CD4-positive, alpha-beta T cell treated with Interleukin-2 at 100 ng/mL for 4 hours (primary cell): ENCODE data around the gene NAV2.
"Not testable (repeated sequence)": the region's sequence is repeated elsewhere in the genome, so short reads cannot be mapped to it uniquely, and the experiment has no call there.

Experiments
- DNase-seq: peaks from one replicate; pipeline ENCODE4 v3.0.0-alpha.2; 2020; ENCODE audit warnings: low spot score

The NAV2 gene

DNA sequence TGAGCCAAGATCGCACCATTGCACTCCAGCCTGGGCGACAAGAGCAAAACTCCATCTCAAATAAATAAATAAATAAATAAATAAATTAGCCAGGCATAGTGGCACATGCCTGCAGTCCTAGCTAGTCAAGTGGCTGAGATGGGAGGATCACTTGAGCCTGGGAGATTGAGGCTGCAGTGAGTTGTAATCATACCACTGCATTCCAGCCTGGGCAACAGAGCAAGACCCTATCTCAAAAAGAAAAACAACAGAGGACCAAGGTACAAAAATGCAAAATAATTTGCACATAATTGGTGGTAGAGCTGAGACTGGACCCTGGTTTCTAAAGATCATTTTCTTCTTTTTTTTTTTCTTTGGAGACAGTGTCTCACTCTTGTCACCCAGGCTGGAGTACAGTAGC is 294.0 kb downstream of the NAV2 start:
- not testable (repeated sequence) for DNase-seq

DNA sequence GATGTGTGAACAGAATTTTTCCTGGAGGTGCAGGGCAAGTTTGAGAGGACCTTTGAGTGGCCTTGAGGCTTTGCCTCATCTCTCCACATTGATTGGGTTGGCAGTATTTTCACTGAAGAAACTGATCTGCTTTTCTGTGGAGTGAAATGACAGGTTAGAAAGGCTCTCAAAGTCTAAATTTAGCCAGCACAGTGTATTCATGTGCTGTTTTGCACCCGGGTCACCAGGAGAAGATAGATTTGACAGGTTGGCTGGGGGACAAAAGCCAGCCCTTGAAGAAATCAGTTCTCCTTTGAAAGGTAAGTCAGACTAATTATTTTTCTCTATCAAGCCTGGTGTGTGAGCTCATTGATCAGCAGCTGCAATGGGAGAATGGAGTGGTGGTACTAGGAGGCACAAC is 294.7 kb downstream of the NAV2 start:
- DNase-seq, result no peak

DNA sequence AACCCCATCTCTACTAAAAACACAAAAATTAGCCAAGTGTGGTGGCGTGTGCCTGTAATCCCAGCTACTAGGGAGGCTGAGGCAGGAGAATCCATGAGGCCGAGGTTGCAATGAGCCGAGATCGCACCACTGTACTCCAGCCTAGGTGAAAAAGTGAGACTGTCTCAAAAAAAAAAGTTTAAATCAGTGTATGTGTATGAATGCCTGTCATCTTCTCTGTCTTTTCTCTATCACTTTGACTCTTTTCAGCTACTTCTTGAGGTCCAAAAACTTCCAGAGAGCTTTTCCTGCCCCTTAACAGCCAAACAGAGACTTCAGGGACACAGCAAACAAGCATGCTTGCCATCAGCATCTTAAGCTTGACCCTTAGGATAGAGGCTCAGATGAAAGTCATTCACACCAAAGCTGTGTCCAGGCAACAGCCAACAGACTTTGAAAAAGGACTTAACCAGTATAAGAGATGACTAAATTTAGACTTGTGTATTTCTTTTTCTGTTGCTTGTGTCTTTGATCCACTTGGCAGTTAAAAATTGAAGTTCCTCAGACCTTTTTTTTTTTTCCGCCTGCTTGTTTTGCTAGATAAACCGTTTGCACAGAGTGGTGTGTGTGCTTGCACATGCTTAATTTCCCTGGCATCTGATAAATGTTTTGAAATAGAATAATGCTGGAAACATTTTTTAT is 295.7 kb downstream of the NAV2 start:
- no peak for DNase-seq

DNA sequence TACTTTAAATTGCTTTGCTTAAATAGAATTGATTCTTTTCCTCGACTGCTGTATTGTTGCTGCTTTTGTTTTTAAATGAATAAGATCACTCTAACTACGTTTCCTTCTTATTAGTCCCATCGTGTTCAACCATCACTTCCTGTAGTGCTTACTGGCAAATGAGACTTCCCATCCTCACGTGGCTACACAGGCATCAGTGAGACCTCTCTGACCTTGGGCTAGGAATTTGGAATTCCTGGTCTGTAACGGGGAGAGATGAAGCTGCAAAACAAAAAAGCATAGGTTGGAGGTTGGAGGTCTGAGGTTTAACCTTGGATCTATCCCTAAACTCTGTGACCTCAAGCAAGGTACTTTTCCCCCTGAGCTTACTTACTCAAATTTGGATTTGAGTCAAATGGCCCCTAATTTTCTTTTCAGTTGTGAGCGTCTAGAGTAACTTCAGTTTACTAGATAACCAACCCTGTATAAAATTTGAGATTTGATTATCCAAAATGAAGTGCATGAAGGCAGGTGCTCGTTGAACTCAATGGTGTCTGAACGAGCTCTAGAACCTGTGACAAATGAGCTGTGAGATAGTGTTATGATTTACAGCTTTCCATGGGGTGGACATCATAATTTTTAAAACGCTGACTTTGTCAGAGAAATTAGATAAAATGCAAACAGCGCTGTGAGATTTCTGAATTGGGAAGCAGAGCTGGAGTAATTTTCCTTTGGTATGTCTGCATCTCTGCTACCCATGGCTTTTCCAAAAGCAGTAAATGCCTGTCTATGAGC is 296.4 kb downstream of the NAV2 start:
- DNase-seq, result no peak

DNA sequence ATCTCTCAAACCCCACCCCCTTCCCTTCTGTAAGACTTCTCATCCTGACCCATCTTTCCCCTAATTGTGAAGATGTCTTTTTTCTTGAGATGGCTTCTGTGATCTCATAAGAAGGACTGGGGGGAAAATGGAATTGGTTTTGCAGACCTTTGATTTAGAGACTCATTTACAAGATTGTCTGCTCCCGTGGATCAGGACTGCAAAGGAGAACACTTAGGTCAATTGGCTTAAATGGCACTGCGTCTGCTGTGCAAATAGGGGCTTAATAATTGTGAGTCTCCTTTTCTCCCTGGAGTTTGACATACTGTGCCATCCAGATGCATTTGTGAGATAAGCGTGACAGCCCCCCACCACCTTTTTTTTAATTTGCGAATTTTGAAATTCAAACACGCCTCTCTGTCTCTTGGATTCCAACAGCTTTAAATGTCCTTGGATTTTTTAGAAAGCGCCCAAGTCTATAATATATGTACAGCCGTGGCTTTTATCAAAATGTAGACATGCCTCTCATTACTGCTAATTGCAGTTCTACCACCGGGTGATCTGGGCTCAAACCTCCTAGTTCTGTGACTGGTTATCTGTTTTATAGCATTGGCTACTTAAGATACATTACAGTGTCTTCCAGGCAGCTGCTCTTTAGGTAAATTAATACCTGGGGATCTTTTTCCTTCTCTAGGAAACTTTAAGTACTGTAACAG is 297.7 kb downstream of the NAV2 start:
- no peak for DNase-seq

DNA sequence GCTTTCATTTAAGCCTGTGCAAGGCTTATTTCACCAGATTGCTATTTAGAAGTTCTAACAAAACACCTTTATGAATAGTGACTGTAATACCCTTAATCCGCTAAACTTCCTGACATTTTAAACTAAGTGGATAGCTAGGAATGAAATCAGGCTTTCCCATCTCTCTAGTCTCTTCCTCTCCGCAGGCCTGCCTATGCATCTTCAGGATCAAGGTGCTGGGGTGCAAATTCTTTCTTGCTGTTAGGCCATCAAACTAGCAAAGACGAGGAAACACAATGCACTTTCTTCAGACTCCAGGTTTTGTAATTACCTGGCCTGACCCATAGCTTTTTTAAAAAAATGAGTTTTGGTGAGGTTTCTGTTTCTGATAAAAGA is 298.2 kb downstream of the NAV2 start:
- no peak for DNase-seq

DNA sequence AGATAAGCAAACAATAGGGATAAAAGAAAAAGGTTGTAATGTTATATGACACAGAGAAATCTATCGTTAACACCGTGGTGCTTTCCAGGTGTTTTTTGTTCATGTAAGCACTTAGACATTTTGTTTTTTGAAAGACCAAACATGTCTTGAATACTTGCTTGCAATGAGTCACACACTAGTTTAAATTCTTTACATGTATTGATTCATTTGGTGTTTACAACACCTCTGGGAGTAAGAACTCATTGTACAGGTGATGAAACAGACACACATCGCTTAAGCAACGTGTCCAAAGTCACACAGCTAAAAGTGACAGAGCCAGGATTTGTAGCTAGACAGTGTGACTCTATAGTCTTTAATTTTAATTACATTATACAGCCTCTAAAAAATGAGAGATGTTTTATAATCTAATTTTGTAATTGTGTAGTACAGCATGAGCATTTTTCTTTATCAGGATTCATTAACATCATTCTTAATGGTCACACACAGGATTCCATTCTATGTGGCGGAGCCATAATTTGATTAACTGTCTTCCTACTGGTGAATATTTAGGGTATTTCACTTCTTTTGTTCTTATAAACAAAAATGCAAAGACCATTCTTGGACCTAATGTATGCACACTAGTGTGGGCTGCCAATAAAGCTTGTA is 298.8 kb downstream of the NAV2 start:
- DNase-seq, result no peak

DNA sequence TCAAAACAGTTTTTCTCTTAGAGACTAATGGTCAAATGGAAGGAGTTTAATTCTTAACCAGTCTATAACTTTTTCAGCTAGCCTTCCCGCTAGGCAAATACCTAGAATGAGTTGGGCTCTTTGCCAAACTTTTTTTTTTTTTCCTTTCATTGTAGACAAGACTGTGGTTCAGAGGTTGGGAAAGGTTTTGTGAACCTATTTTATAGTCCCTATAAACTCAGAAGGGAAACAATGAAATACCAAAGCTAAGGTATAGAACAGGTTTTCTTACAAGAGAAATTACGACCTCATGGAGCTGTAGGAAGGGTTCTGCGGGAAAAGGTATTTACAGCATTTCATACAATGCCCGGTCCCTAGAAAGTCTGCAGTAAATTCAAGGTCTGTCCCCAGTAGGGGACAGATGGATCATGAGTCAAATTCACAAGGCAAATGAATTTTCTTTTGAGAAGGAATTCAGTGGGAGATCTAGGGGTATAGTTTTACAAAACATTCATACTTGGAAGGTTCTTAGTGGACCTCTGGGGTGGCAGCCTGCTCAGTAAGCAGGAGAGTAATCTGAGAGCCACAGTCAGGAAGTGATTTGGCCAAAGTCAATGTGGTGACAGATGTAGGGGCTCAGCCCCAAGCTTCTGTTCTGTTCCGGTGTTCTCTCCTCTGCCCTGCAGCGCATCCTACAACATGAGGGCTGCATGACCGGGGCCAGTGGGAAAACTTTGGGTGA is 300.9 kb downstream of the NAV2 start:
- DNase-seq, result no peak

DNA sequence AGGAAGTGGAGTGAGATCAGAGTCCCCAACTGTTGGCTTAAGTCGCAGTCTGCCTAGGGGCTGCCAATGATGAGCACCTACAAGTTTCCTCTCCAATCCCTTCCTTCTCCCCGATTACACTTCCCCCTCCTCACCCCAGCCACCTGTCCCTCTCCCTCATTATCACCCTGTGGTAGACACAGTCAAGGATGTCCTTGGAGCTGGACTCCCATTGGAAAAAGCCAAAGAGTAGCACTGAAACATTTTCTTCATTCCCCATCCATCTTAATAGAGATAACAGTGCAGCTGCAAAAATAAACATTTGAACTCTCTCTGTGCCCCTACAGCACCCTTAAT is 301.4 kb downstream of the NAV2 start:
- no peak for DNase-seq

DNA sequence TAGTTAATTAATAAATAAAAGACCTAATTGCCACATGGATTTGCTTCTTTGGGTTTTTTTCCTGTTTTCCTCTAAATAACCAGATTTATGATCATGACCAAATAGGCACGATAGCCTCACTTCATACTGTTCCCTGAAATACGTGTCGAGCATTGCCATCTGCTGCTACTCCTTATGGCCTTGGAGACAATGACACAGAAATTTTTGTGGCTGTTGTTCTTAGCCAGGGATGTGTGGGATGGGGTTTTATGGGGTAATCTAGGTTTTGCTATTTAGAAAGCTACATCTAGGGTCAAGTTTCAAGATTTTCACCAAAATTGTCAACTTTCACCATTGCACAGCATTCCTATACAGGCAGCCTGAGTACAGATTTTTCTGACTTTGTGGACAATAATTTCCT is 302.5 kb downstream of the NAV2 start:
- DNase-seq, result no peak

DNA sequence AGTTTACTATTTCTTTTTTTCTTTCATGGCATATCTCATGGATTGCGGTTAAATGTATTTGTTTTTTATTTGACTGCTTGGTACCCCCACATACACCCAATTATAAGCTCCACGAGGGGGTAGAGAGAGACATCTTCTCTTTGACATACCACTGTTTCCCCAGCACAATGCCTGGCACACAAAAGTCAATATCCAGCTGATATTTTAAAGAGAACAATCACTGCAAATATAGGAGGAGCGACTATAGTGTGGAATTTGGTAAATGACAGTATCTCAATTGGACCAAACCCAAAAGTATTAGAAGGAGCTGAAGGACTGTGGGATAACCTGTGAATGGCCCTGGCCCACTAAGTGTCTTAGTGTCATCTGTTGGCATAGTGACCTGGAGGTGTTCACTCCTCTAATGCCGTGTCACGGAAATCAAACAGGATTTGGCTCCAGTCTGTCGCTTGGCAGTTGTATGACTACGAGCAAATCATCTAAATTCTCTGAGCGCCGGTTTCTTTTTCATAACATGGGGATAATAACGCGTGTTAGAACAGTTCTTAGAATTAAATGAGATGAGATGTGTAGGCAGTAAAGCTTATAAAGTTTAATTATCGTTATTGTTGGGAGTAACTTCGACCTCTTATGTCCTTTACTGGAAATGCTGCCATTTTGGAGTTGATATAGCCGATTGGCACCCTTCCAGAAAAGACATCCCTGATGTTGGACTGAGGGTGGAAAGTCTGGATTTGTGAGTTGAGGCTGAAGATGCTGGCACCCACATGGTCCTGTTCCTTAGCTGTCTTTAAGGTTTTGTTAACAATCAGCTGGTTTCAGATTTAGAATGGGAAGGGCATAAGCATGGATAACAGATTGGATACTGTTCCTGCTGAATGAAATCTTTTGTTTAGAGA is 303.1 kb downstream of the NAV2 start:
- no peak for DNase-seq

DNA sequence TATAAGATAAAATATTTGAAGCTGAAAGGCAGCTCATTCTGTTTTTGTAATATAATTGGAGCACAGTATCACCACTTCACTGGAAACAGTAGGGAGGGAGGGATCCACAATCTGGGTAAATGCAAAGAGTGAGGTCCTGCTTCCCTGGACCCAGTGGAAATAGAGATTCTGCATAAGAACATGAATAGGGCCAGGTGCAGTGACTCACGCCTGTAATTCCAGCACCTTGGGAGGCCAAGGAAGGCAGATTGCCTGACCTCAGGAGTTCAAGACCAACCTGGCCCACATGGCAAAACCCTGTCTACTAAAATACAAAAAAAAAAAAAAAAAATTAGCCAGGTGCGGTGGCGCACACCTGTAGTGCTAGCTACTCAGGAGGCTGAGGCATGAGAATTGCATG is 303.9 kb downstream of the NAV2 start:
- DNase-seq, result no peak

DNA sequence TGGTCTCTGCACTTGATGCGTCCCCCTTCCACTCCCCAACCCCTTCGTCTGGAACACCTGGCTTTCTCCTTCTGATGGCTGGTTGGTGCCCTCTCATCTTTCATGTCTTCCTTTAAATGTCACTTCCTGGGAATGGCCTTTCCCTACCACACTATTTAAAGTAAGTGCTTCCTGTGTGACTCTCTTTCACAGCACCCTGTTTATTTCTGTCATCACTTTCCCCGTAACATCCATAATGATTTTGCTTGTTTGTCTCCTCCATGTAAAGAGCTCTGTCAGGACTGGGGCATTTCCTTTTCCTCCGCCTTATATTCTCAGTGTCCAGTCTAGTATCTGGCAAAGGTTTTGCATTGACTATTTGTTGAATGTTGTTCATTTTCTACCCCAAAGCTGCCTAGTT is 304.7 kb downstream of the NAV2 start:
- no peak for DNase-seq

DNA sequence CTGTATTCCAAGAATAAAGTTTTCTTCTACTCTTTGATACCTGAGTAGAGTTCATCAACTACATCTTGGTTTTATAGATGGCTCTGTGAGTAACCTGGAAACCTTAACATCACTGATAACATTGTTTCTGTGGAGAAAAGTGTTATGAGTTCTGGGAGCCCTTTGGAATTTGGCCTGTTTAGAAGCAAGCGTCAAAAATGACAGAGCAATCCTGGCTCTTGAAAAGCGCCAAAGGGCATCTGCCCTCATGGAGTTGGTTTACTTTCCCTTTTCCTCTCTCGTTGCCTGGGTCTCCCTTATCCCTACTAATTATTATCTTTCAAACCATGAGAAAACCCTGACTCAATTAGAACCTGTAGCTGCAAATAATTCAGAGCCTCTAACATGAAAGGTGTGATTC is 307.6 kb downstream of the NAV2 start:
- DNase-seq, result no peak

DNA sequence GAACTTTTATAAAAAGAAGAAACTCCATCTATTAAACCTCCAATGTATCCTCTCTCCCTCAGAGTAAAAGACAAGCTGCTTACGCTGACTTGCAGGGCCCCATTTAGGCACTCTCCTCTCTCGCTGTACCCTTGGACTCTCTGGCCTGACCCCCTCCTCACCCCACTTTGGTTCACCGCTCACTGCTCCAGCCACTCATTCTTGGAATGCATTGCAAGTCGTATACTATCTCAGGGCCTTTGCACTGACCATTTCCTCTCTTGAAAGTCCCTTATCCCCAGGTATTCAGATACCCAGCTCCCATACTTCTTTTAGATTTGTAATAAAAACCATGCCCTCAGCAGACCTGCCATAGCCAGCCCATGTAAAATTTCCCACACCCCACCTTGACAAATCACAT is 308.1 kb downstream of the NAV2 start:
- no peak for DNase-seq

DNA sequence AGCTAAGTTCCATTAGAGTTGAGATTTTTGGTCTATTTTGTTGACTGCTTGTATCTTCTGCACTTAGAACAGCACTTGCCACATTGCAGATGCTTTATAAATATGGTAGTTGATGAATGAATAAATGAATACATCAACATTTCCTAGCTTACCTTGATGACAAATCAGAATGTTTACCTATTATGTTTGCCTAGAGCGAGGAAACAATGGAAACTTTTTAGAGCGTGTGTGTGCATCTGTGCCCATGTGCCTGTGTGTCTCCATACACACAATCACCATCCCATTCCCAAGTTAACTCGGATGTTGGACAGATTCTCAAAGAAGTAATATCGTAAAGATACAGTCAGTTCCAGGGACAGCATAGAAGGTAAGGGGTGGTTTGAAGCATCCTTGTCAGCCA is 308.6 kb downstream of the NAV2 start:
- no peak for DNase-seq

DNA sequence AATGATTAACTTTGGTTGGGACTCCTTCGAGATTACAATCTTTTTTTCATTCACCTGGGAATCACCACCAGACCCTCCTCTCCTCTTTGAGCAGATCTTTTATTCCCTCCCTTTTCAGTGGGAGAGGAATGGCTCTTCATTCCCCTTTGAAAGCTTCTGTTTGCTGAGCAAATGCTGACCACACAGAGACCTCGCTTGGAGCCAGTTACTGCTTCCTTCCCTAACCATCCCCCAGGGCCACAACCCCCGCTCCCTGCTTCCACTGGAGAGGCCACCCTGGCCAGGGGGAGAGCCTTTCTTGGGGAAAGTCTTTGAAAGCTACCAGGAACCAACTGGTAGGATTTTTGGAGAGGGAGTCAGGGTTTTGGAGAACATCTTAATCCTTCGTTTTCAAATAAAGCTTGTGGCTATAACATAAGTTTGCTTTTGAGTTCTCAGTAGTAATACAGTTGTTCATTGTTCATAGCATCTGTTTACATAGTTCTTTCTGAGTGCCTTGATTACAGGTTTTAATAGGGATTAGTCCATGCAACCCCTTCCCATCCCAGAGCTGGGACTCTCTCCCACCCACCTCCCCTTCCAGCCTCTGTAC is 309.2 kb downstream of the NAV2 start:
- DNase-seq, result no peak

DNA sequence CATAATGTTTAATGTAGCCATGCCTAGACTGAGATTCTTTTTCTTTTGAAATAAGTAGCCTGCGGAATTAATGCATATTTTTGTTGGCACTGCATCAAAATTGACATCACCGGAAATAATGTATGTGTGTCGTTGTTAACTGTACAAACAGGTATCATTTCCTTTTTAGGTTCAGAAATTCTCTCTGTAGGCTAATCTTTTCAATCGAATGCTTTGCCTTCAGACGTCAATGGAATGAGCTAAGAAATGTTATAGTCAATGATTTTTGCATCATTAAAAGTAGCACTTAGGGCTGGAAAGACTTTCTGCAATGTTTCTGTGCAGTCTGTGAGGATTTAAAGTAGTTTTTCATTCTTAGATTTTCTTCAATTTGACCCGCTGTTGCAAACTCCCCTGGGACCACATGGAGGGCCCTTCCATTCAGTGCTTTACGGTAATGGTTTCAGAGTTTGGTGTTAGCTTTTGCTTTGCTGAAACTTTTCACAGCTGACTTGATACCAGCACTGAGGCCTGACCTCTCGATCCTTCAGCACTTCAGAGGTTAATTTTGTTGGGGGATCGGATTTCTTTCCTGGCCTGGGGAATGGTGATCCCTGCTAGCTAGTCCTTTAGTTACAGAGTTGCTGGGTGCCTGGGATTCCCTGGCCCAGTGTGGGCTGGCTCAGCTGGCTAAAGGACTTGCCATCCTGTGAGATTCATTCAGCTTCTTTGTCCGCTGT is 309.9 kb downstream of the NAV2 start:
- DNase-seq, result no peak

DNA sequence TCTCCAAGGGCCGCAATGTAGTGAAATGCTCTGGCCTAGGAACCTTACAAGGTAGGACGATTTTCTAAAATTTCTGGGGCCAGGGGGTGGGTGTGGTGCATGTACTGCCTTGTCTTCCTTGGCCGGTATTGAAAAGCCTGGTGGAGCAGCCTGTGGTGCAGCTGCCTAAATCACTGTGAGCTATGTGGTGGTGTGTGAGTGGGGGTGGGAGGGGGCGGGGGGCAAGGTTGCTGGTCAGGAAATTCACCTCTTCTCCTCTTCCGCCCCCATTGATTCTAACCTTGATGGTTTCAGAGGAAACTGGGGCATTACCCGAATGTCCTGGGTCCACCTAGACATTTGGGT is 310.4 kb downstream of the NAV2 start:
- no peak for DNase-seq

DNA sequence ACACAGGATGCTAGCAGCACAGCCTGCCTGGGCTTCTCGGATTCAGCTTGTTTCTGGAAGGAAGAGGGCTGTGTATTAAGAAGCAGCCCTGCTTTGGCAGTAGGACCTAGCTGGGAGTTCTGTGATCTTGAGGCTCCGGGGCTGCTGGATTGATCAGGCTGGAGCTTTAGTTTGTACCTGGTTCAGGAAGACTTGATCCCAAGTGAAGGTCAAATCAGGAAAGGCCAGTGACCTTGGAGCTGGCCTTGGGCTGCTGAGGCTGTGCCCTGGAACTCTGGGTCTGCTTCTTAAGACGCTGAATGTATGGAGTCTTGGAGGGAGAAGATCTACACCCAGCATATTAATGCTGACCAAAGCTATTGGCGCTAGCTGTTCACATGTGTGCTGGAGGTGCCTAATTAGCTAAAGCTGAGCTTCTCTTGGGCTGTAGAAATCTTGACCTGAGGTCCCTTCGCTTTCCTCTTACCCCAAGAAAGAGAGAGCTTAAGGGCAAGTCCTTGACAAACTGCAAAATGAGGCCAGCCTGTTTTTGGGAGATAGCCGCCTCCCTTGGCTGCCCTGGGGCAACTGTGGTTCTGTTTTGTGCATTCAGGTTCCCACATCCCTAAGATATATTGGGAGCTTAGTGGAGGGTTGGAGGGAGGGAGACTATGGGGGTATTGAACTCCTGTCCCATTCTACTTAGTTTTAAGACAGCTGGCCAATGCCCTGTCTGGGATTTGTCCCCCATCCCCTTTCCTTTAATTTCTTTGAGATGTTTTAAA is 311.7 kb downstream of the NAV2 start:
- no peak for DNase-seq
